Rectal smooth muscle tissue (tissue), 1 donor: Measurements from ENCODE around the gene RESF1.
A peak's percentile ranks its signal among the peaks of the same experiment; 100 is the strongest.
"Not testable (repeated sequence)": the region's sequence is repeated elsewhere in the genome, so short reads cannot be mapped to it uniquely, and the experiment has no call there.

ENCODE experiments used
- H3K27ac ChIP-seq: one replicate; pipeline ENCODE4 v1.7.0; 2013; ENCODE audit warnings: low read depth, low read length, inconsistent platforms
- H3K27me3 ChIP-seq: one replicate; pipeline ENCODE4 v1.7.0; 2013; ENCODE audit warnings: low read length; ENCODE audit not compliant: control insufficient read depth, insufficient read depth
- H3K36me3 ChIP-seq: one replicate; pipeline ENCODE4 v1.7.0; 2013; ENCODE audit warnings: low read length; ENCODE audit not compliant: control insufficient read depth, insufficient read depth
- H3K4me1 ChIP-seq: one replicate; pipeline ENCODE4 v1.7.0; 2013; ENCODE audit warnings: low read length; ENCODE audit not compliant: control insufficient read depth, insufficient read depth
- H3K4me3 ChIP-seq: one replicate; pipeline ENCODE4 v1.7.0; 2013; ENCODE audit warnings: low read length
- H3K9ac ChIP-seq: one replicate; pipeline ENCODE4 v1.7.0; 2013; ENCODE audit warnings: low read length

The RESF1 gene

GRCh38 chr12:31959161-31959700, at the start of gene RESF1:
RESF1 (plus strand) TSS chr12:31959415; CDS start chr12:31980956, 21,541 bp downstream.
- Histone ChIP-seq H3K27me3 (no peaks in the 10 kb centered on the region), H3K9ac (peak within 1 kb of the TSS; percentile 61), H3K36me3 (peaks cover 3% of the 10 kb centered on the region), H3K27ac (peak within 1 kb of the TSS; percentile 48), H3K4me3 (peak within 1 kb of the TSS; percentile 65), H3K4me1 (peaks cover 13% of the 10 kb centered on the region)

- no peaks in the 10 kb centered on the region for H3K4me1 ChIP-seq
- no peak overlapping the region for H3K4me3 ChIP-seq
- H3K9ac ChIP-seq = no peak overlapping the region
- no peaks in the 10 kb centered on the region for H3K36me3 ChIP-seq
- H3K27me3 ChIP-seq = no peaks in the 10 kb centered on the region
- H3K27ac ChIP-seq = no peak overlapping the region
Measured at GRCh38 chr12:31914927-31915326, 44.3 kb upstream of the RESF1 start.

GRCh38 chr12:31915446-31915845, 43.8 kb upstream of the RESF1 start:
- H3K27me3 ChIP-seq = no peaks in the 10 kb centered on the region
- H3K4me3 ChIP-seq = no peak overlapping the region
- no peaks in the 10 kb centered on the region for H3K4me1 ChIP-seq
- no peak overlapping the region for H3K27ac ChIP-seq
- no peaks in the 10 kb centered on the region for H3K36me3 ChIP-seq
- H3K9ac ChIP-seq = no peak overlapping the region

- Histone ChIP-seq H3K9ac (no peak overlapping the region), H3K27me3 (no peaks in the 10 kb centered on the region), H3K36me3 (no peaks in the 10 kb centered on the region), H3K4me3 (no peak overlapping the region), H3K4me1 (no peaks in the 10 kb centered on the region), H3K27ac (no peak overlapping the region)
Measured at GRCh38 chr12:31922341-31923062, 36.7 kb upstream of the RESF1 start.

GRCh38 chr12:31923063-31923412, 36.2 kb upstream of the RESF1 start:
- Histone ChIP-seq H3K4me1 (no peaks in the 10 kb centered on the region), H3K4me3 (no peak overlapping the region), H3K36me3 (no peaks in the 10 kb centered on the region), H3K27me3 (no peaks in the 10 kb centered on the region), H3K27ac (no peak overlapping the region), H3K9ac (no peak overlapping the region)

GRCh38 chr12:31928246-31929026, 30.8 kb upstream of the RESF1 start:
- H3K36me3 ChIP-seq = no peaks in the 10 kb centered on the region
- no peaks in the 10 kb centered on the region for H3K4me1 ChIP-seq
- H3K4me3 ChIP-seq = no peak overlapping the region
- H3K27me3 ChIP-seq = no peaks in the 10 kb centered on the region
- no peak overlapping the region for H3K9ac ChIP-seq
- H3K27ac ChIP-seq = no peak overlapping the region

GRCh38 chr12:31929027-31929526, 30.1 kb upstream of the RESF1 start:
- H3K27me3 ChIP-seq = no peaks in the 10 kb centered on the region
- H3K36me3 ChIP-seq = no peaks in the 10 kb centered on the region
- H3K4me3 ChIP-seq = no peak overlapping the region
- H3K27ac ChIP-seq = no peak overlapping the region
- no peaks in the 10 kb centered on the region for H3K4me1 ChIP-seq
- H3K9ac ChIP-seq = no peak overlapping the region

GRCh38 chr12:31931796-31932715, 27.2 kb upstream of the RESF1 start:
- H3K4me1 ChIP-seq = no peaks in the 10 kb centered on the region
- no peak overlapping the region for H3K9ac ChIP-seq
- no peak overlapping the region for H3K4me3 ChIP-seq
- H3K36me3 ChIP-seq = no peaks in the 10 kb centered on the region
- H3K27ac ChIP-seq = no peak overlapping the region
- H3K27me3 ChIP-seq = no peaks in the 10 kb centered on the region

GRCh38 chr12:31944299-31944698, 14.9 kb upstream of the RESF1 start:
- Histone ChIP-seq H3K27ac (no peak overlapping the region), H3K4me3 (no peak overlapping the region), H3K9ac (no peak overlapping the region), H3K27me3 (no peaks in the 10 kb centered on the region), H3K4me1 (no peaks in the 10 kb centered on the region), H3K36me3 (no peaks in the 10 kb centered on the region)

GRCh38 chr12:31947971-31948370, 11.2 kb upstream of the RESF1 start:
- Histone ChIP-seq H3K36me3 (no peaks in the 10 kb centered on the region), H3K4me1 (no peaks in the 10 kb centered on the region), H3K27me3 (no peaks in the 10 kb centered on the region), H3K4me3 (no peak overlapping the region), H3K27ac (no peak overlapping the region), H3K9ac (no peak overlapping the region)

GRCh38 chr12:31948697-31949359, 10.4 kb upstream of the RESF1 start:
- not testable (repeated sequence) for H3K4me3 ChIP-seq, H3K4me1 ChIP-seq, H3K27ac ChIP-seq, H3K36me3 ChIP-seq, H3K27me3 ChIP-seq, H3K9ac ChIP-seq
